DMS153 treated with DMSO at 0.1 percent for 48 hours (cell line): Measurements from ENCODE around the gene NOP53.
"Not testable (repeated sequence)": the region's sequence is repeated elsewhere in the genome, so short reads cannot be mapped to it uniquely, and the experiment has no call there.

Source experiments
- DNase-seq: peaks from one replicate; lab custom pipeline; 2025; ENCODE audit not compliant: unreplicated experiment; lab: John Stamatoyannopoulos, UW

NOP53 gene

GRCh38 chr19:47769534-47769933, 24.2 kb downstream of the NOP53 start:
- no peak for DNase-seq

- DNase-seq = not testable (repeated sequence)
Measured at GRCh38 chr19:47771291-47771690, 25.9 kb downstream of the NOP53 start.

- DNase-seq = peak; percentile 98
Measured at GRCh38 chr19:47776568-47776967, 31.2 kb downstream of the NOP53 start.

GRCh38 chr19:47777245-47778048, 32.1 kb downstream of the NOP53 start:
- peak; percentile 6 for DNase-seq

GRCh38 chr19:47778049-47778953, 33.0 kb downstream of the NOP53 start, which contains the start of gene SELENOW:
SELENOW (plus strand) TSS chr19:47778703; CDS start chr19:47778786, 83 bp downstream.
- DNase-seq = peak; percentile 71

GRCh38 chr19:47778954-47779351, 33.6 kb downstream of the NOP53 start:
- DNase-seq = no peak

GRCh38 chr19:47779524-47780214, 34.3 kb downstream of the NOP53 start:
- no peak for DNase-seq

GRCh38 chr19:47780215-47780551, 34.8 kb downstream of the NOP53 start:
- no peak for DNase-seq

GRCh38 chr19:47781590-47782262, 36.4 kb downstream of the NOP53 start:
- DNase-seq = no peak

GRCh38 chr19:47786566-47786965, 41.2 kb downstream of the NOP53 start:
- no peak for DNase-seq

GRCh38 chr19:47787307-47787706, 42.0 kb downstream of the NOP53 start:
- not testable (repeated sequence) for DNase-seq

- not testable (repeated sequence) for DNase-seq
Measured at GRCh38 chr19:47789811-47790210, 44.5 kb downstream of the NOP53 start.

- DNase-seq = no peak
Measured at GRCh38 chr19:47790398-47790814, 45.1 kb downstream of the NOP53 start.

GRCh38 chr19:47792616-47793015, 47.3 kb downstream of the NOP53 start:
- DNase-seq = no peak

- no peak for DNase-seq
Measured at GRCh38 chr19:47794526-47794925, 49.2 kb downstream of the NOP53 start.

- DNase-seq = no peak
Measured at GRCh38 chr19:47796785-47797184, 51.4 kb downstream of the NOP53 start.

- DNase-seq = no peak
Measured at GRCh38 chr19:47797996-47798903, 52.9 kb downstream of the NOP53 start.

GRCh38 chr19:47798904-47799266, 53.5 kb downstream of the NOP53 start:
- no peak for DNase-seq

- no peak for DNase-seq
Measured at GRCh38 chr19:47801270-47801669, 55.9 kb downstream of the NOP53 start.

GRCh38 chr19:47802521-47803043, 57.2 kb downstream of the NOP53 start:
- no peak for DNase-seq
